Germinal center (tissue), 1 donor: Measurements from ENCODE around the gene SCN8A.

ENCODE experiments used
- DNase-seq: peaks from one replicate; pipeline ENCODE4 v3.0.0; 2012; ENCODE audit warnings: mixed read lengths, low spot score

SCN8A gene

GRCh38 chr12:51834411-51834810 lies 243.4 kb downstream of the SCN8A start:
- no peak for DNase-seq

DNA sequence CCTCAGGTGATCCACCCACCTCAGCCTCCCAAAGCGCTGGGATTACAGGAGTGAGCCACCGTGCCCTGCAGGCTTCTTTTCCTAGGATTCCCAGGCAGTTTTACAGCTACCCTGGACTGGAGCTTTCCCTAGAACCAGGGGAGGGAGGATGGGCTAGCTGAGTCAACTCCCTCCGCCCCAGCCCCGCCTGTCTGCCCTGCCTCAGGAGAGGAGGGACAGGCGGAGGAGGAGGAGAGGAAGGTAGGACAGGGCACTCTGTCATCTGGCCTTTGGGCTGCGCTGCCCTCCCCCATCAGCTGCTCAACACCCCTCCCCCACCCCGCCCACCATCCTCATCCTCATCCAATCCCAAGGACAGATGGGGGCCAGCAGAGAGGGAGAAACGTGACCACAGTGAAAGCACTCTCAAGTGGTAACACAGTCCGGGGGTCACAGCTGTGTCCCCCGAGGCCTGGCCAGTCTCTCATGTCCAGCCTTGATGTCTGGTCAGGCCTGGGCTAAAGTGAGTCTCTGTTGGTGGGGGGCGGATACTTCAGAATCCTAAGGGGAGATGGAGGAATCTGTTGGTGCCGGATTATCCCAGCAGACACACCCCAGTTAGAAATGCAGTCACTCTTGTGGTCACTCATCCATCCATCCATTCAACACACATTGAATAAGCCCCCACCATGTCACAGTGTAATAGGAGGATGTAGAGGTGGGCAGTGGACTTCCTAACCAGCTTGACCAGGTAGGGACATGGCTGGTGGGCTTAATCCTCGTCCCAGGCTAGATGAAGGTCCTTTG lies 245.2 kb downstream of the SCN8A start:
- no peak for DNase-seq

- no peak for DNase-seq
Measured at GRCh38 chr12:51836827-51837173, 245.8 kb downstream of the SCN8A start.

DNA sequence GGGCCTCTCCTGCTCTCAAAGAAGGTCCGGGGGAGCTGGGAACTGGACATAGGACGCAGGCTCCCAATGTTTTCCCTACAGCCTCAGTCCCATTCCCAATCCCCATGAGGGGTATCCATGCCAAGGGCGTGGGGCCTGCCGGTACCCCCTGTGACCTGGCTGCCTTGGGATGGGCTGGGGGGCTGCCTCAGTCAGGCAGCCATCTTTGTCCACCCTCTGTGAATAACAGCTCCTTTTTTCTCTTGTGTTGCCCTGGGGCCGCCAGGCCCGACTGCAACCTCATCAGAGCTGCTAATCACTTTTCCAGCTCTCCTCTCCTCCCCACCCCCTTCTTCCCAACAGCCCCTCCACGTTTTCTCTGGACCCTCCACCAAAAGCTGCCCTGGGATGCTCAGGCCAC lies 246.3 kb downstream of the SCN8A start:
- no peak for DNase-seq

DNA sequence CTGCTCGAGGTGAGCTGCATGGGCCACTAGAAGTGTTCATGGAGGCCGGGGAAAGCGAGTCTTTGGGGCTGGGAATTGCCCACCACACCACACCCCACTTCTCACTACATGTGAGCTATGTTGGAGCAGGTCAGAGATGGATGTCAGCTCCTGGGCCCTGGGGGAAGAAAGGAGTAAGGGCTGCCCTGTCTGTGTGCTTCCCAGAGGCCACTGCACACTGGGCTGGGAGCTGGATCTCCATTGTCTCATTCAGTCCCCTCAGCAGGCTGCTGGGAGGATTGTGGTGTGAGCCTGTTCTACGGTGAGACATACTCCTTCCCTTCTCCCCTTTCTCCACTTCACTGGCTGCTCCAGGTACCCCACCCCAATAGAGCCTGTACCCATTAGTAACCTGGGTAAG lies 247.0 kb downstream of the SCN8A start:
- DNase-seq, result no peak

- DNase-seq, result no peak
Measured at GRCh38 chr12:51838762-51839161, 247.7 kb downstream of the SCN8A start.

- DNase-seq, result no peak
Measured at GRCh38 chr12:51839310-51839947, 248.4 kb downstream of the SCN8A start.

- DNase-seq, result no peak
Measured at GRCh38 chr12:51840966-51841365, 249.9 kb downstream of the SCN8A start.

GRCh38 chr12:51841727-51842126 lies 250.7 kb downstream of the SCN8A start:
- no peak for DNase-seq

- no peak for DNase-seq
Measured at GRCh38 chr12:51844854-51845253, 253.8 kb downstream of the SCN8A start.

DNA sequence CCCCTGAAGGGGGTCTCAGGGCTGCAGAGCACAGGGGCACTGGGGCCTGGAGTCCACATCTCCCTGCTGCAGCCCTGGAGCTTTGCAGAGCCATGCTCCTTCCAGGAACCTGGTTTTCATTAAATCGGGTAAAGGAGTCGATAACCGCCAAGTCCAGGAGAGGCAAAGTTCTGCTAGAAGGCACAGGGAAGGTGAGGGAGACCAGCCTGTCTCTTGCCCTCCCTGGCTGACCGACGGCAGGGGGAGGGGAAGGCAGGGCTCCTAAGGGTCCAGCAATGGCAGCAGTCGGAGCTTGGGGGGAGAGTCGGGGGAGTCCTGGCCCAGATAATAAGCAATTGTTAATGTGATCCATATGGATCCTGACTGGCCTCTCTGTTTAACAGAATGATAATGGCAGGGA lies 254.4 kb downstream of the SCN8A start:
- no peak for DNase-seq

DNA sequence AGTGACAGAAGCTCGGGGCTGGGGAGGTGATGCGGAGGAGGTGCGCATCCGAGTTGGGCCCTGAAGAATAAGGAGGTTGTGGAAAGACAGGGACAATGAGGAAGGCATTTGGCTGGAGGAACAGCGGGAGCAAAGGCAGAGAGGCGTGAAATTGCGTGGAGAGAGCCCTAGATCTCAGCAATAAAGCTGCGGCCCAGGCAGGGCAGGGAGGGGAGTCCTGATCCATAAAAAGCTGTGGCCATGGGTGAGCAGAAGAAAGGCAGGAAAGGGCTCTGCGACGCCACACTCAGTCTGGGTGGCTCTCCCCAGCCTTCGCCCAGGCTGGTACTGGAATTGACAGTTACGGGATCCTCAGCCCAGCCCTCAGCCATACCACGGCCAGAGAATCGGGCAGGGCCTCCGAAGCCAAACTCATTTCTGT lies 255.2 kb downstream of the SCN8A start:
- no peak for DNase-seq

DNA sequence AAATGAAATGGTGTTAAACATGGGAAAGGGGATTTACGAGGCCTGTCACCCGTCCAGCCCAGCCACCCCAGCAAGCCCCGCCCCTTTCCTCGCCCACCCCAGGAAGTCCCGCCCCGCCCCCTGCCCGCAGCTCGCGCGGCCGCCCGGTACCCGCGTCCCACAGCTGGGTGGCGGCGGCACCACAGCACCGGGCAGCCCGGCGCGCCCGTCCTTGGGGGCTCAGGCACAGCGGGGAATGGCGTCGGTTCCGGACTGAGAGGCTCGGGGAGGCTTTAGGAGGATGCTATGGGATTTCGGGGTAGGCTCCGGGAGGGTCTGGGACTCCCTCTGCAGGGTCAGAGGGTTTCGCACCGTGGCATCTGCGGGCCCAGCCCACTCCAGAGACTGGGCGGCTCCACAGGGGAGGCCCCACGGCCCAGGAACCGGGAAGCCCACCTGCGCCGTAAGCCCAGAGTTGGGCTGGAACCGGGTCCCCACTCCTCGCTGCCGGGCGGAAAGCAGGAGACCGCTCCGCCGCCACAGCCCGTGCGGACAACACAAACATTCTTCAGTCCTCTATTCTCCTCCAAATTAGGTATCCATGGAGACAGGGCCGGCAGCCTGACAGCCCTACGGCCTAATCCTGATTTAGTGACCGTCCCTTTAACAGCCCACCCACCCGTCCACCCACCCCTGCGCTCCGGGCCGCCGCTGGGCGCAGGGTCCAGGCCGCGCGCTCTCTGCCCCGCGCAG lies 256.0 kb downstream of the SCN8A start:
- DNase-seq, result peak; percentile 78

DNA sequence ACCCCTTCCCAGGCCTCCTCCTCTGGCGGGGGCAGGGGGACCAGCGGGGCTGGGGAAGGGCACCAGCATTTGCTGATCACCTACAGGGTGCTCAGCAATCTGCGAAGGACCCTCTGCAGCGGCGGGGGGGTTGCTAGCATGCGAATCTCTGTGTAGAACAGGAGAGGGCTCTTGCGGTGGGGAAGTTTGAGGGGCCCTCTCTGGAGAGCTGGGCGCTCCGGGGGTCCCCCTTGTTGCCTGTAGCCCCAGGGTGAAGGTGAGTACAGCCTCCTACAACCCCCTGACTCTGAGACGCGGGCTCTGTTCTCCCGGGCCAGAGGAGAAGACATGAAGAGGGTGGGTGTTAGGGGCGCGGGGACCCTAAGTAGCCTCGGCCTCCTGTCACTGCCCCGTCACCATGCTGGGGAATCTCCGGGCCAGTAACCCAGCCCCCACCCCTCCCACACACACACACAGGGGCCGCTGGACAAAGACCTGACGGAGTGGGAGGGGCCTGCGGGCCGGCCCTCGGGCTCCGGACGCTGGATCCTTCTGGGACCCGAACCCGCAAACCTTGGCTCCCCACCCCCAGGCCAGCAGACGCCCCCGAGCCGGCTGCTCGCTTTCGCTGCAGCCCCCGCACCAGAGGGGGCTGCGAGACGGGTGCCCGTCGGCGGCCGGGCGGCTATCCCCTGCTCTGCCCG lies 256.8 kb downstream of the SCN8A start:
- no peak for DNase-seq

- DNase-seq, result no peak
Measured at GRCh38 chr12:51848326-51848727, 257.3 kb downstream of the SCN8A start, which contains the start of gene FIGNL2. Gene FIGNL2 (minus strand): TSS chr12:51848718. CDS start chr12:51822413, 26,305 bp downstream.

GRCh38 chr12:51848841-51849735 lies 258.1 kb downstream of the SCN8A start:
- no peak for DNase-seq

- no peak for DNase-seq
Measured at GRCh38 chr12:51850081-51850964, 259.3 kb downstream of the SCN8A start.

DNA sequence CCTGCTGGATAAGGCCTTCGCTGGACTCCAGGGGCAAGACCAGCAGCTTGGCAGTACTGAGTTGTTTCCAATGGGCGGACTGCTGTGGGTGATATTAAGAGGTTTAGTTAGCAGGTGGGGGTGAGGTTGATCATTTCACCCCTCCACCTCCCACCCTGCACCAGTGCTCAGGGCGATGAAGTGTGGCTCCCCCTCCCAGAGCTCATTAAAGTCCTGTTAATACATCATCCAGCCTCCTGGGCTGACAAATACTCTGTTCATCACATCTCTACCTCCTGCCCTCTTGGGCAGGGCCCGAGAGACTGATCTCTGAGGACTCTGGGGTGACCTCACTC lies 259.9 kb downstream of the SCN8A start:
- no peak for DNase-seq

- DNase-seq, result no peak
Measured at GRCh38 chr12:51851413-51852124, 260.5 kb downstream of the SCN8A start.
